GM21360 (cell line): ENCODE results near the gene ITPR2.
"Not testable (repeated sequence)": the region's sequence is repeated elsewhere in the genome, so short reads cannot be mapped to it uniquely, and the experiment has no call there.

Source experiments
- ATAC-seq: cut with Tn5 transposase; IDR thresholded peaks from one replicate; pipeline ENCODE4 v1.9.1; 2021; ENCODE audit warnings: mild to moderate bottlenecking, moderate library complexity; ENCODE audit not compliant: unreplicated experiment

ITPR2 gene

DNA sequence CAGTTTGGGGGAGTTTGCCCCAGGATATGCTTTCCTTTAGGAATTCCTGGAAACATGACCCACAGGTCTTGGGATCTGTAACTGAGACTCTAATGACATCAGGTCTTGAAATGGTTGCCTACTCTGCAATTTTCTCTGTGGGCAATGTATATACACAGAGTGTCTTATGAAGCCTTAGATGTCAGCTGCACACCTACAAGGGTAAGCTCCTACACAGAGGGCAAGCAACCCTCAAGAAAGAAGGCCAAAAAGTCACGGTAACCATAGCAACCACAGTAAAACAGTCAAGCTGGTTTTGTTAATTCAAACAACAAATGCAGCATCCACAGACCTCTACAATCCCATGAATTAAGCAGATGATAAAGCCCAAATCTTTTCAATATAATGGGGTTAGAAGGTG lies 344.6 kb downstream of the ITPR2 start:
- ATAC-seq: no peak

DNA sequence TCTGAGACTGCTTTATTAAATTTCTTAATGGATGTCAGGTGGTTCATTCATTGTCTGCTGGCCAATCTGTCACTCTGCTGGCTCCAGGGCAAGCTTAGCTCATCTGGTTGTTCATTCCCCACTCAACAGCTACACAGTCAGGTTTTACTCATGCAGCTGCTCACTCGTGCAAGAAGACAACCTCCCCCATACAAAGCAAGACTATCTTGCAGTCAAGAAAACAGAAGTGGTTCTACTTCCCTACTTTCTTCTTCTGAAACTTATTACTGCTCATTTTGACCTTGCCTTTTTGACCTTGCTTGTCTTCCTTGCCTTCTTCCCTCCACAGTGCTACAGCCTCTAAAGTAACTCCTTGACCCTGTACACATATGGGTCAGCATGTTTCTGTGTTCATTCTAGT lies 359.7 kb downstream of the ITPR2 start:
- peak; percentile 94 for ATAC-seq

DNA sequence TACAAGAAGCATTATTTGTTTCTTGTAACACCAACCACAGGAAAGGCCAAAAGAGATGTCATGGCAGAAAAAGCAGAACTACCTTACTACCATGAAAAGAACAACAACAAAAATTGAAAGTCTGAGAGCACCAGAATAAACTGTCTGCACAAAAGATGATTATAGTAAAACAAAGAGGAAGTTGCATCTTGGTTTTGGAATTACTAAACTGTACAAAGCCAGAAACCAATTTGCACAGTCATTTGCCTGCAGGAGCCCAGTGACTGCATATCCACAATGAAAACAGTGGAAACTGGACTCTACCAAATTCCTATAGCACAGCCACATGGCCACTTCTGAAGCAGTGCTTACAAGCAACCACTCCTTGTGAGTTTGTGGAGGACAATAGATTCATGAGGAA lies 361.4 kb downstream of the ITPR2 start:
- ATAC-seq: peak; percentile 76

DNA sequence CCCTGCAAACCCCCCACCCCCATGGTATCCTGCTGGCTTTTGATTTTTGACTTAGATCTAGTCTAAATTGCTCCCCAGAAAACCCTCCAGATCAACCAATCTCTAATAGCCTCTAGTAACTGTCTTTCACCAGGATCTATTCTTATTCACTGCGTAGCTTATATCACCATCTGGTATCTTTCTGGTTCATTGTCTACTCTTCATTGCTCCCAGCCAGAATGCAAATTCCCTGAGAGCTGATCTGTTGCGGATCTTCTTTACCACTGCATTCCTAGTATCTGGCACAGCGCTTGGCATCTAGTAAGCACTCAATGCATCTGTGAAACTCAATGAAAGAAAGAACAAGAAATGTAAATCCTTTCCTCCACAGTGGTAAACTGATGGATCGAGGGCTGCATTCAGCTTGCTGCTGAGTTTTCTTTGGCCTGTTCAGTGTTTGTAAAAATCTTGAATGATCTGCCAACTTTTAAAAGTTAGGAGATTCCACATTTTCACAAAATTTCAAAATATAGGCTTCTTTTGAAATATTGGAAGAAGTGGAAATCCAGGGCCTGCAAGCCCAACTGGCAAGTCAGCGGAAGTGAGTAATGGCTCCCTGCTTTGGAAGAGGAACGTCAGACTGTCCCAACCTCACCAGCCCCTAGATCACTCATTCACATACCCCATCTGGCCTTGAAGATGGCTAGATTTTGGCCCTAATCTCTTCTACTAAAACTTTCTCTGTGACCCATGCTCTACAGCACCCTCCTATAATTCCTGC lies 363.4 kb downstream of the ITPR2 start:
- ATAC-seq: no peak

DNA sequence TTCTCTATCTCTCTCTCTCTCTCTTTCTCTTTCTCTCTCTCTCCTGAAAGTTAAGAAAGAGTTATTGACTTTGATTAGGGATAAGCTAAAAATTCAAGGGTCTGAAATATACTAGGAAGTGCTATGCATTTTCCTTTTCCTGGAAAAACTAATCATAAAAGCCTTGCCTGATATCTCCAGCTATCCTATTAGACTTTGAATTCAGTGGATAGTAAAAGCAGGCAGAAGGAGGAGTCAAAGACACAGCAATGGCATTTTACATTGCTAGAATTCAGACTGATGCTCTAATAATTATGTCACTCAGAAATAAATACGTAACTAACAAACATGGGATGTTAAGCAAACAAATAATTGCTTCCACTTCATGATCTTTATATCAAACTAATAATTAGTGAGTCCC lies 365.6 kb downstream of the ITPR2 start:
- ATAC-seq: no peak

DNA sequence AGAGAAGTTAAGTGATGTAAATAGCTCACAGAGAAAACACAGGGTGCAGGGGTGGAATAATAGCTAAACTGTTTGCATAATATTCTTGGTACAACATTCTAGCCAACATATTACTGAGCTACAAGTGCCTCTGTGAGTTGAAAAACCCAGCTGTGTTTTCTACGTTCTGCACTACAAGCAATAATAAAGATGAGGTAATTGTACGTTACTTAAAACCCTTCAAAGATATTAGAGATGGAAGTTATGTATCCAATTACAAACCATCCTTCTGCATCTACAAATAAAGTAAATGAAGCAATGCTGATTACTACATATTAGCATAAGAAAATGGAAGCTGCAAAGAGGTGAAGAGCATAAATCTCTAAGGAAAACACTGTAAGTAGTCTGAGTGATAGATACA lies 366.3 kb downstream of the ITPR2 start:
- no peak for ATAC-seq

DNA sequence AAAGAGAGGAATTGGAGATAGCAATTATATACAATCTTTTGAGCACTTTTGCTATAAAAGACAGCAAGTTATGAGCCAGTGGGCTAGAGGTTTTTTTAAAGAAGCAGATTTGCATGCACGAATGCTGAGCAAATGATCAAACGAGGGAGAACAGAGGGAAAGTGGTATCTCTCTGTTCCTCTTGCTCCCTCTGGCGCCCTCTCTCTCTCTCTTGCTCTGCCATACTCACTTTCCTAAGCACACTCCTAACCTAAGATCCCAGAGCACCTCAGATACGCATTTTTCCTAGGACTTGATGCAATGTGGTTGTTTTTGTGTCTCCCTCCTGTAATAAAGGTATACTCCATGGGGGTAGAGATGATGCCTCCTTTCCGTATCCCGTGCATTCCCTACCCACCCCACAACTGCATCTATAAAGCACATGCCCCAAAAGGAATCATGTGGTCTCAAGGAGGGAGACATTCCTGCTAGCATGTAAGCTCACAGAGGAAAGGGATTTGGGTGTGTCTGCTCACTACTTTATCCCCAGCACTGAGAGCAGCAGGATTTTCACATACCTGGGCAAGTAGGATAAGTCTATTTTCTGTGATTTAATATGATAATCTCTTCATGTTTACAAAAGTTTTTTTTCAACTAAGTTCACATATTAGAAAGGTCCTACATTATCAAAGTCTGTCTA lies 367.4 kb downstream of the ITPR2 start:
- ATAC-seq: no peak

DNA sequence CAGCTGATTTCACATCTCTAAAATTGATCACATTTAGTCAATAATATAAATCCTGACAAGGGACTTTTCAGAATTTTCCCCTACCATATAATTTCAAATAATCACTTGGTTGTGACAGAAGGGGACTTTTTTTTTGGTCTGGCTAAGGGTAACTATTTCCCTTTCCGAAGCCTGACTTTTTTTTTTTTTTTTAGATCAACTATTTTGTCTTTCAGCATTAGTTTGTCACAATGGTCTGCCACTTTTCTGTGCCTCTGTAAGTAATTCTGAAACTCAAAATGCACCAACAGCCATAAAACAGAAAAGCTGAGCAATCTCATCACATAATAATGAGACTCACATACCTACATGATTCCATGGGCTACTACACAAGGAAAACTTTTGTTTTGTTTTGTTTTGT lies 371.2 kb downstream of the ITPR2 start:
- no peak for ATAC-seq

DNA sequence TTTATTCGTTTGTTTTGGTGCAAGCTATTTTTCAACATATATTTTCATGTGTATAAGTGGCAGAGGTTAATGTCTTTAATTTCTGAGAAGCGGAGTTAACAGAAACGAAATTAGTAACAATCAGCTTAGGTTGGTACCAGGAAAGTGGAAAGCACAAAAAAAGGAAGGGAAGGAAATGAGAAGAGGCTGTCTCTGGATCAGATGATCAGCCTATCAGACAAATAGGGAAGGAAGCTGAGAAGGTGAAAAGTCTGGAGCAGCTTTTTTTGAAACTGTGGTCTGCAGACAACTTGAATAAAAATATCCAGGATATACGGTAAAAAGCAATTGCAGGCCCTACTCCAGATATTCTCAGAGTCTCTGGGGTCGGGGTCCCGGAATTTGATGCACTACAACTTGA lies 372.6 kb downstream of the ITPR2 start:
- ATAC-seq: no peak

DNA sequence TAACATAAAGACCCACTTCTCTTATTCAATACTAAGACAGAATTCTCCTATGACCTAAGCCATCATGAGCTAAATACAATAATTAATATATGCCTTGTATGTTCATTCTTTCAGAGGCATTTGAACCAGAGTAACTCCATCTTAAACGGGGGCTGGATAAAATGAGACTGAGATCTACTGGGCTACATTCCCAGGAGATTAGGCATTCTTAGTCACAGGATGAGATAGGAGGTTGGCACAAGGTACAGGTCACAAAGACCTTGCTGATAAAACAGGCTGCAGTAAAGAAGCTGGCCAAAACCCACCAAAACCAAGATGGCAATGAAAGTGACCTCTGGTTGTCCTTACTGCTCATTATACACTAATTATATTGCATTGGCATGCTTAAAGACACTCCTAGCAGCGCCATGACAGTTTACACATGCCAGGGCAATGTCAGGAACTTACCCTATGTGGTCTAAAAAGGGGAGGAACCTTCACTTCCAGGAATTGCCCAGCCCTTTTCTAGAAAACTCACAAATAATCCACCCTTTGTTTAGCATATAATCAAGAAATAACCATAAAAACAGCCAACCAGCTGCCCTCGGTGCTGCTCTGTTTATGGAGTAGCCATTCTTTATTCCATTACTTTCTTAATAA lies 376.9 kb downstream of the ITPR2 start:
- no peak for ATAC-seq

DNA sequence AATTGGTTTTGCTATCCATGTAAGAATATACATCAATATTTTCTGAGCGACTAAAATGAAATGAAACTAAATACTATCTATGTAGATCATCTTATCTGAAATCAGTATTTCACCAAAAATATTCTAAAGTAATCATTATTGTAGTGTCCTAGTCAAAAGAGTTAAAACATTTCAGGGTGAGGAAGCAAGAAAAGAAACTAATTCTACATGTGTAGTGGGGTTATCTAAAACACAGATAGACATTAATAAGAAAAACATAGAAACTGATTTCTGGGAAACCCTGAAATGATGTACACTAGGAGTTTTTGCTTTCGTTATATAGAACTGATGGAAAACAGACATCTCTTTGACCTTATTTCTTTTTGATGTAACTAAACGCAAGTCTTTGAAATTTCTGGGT lies 379.7 kb downstream of the ITPR2 start:
- no peak for ATAC-seq

DNA sequence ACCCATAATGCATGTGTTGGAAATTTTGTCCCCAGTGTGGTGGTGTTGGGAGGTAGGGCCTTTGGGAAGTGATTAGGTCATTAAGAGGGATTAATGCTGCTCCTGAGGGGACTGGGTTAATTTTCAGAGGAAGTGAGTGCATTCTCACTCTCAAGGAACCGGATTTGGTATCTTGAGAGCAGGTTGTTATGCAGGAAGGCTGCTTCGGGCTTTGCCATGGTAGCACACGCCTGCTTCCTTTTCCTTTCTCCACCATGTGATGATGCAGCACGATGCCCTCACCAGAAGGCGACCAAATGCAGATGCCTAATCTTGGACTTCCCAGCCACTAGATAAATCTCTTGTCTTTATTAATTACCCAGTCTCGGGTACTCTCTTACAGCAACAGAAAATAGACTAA lies 380.5 kb downstream of the ITPR2 start:
- ATAC-seq: no peak

DNA sequence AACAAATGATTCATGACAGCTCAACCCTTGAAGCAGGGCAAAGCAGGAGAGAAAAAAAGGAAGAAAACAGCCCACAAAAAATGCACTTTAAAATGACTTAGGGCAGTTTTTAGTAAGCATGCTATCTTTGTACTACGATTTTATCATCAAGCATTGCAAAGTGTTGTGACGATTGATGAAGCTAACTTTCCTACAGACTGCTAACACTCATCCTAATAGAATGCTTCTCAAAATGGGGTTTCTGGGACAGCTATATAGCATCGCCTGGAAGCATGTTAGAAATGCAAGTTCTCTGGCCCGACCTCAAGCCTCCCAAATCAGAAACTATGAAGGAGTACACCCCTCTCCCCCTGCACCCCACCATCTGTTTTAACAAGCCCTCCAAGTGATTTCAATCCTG lies 381.2 kb downstream of the ITPR2 start:
- ATAC-seq: no peak

DNA sequence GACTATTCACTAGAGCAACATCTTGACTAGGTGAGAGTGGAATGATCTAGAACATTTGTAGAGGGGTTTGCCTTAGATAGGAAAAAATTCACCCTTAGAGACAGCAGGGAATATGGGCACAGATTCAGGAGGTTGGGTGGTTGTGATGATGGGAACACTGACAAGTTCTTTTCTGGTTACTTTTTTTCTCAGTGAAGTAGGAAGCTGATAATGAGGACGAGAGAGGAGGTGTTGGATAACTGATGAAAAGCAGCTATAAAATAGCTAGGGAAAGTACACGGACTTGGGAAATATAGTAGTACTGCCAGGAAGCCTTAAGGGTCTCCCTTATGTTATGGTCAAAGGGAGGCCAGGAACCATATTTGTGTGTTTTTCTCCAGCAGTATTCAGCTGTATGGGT lies 387.1 kb downstream of the ITPR2 start:
- no peak for ATAC-seq

DNA sequence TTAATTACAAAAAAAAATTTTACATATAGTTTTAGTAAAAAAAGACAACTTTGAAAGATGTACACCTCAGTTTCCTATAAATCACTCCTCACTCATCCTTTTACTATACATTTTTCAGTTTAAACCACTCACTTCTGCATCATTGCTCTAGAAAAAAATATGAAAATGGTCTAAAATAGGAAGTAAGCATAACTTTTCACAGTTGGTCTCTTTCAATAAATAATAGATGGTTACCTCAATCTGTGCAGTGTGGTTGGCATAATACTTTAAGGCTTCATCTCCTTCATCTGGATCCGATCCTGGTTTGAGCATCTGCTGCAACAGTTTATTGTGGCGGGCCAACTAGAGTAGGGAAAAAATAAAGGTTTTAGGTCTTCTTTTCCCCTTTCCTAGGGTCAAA lies 389.7 kb downstream of the ITPR2 start:
- ATAC-seq: no peak

DNA sequence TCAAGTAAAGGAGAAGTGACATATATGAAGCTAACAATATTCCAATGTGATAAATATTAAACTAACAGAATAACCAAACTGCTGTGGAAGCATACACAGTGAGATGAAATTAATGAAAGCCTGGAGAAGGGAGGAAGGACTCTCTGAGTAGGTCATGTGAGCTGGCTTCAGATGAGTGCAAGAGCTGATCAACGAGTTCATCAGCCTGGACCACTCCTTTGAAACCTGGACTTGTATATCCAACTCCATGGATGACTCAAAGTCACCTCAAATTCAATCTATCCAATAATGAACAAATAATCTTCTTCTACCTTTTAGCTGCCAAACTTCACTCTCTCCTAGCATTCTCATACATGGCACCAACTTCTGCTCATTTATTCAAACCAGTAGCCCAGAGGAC lies 391.6 kb downstream of the ITPR2 start:
- no peak for ATAC-seq

DNA sequence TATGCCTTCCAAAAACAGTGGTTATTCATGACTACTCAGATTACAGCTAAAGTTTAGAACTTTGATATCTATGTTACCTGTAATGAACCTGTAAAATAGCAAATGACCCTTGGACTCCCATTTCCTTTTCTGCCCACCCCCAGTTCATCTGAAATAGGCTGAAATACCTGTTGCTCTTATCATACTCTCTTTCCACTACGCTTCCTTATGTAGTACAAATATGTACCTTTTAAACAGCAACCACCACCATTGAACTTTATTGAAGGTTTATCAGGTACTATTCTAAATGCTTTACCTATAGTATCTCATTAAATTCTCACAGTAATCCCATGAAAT lies 398.0 kb downstream of the ITPR2 start:
- no peak for ATAC-seq

DNA sequence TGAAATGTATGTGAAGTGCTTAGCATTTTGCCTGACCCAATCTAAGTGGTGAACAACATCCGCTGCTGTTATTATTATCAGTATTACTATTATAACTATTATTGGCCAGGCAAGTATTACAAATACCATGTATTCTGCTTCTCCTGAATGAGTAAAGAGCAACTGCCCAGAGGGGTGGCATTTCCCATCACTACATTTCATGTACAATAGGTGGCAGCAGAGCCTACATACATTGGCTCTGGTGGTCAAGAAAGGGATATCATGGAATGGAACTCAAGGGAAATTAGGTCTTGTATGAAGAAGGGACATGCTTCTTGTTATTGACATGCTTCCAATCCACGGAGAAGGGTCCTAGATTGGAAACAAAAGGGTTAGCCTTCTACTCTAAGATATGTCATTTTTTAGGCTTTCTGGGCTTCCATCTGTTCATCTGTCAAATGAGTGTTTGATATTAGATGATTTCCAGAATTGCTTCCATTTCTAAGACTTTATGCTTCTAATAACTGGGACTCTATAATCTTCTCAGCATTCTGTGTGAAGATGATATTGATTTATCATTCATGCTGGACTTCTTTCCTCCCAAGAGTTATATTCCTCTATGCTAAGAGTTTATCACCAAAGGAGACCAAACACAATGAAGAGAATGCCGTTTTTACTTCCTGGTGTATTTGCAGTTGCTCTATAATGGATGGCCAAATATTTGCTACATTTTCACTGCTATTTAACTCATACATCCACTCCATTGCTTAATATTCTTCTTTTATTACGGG lies 398.5 kb downstream of the ITPR2 start:
- ATAC-seq: no peak

DNA sequence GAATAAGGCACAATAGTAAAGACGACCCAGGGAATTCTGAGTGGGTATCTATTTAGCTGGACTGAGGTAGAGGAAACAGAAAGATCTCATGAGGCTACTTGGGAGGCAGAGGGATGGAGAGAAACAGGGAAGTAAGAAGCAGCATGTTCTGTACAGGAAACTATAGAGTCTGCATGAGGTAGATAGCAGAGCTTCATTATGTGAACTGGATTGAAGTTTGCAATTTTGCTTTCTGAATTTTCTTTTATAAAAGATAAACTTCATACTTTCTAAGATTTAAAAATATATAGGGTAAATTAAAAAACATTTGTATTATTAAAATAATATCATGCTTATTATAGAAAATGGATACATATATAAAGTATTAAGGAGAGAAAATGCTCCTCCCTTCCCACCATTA lies 399.3 kb downstream of the ITPR2 start:
- not testable (repeated sequence) for ATAC-seq

DNA sequence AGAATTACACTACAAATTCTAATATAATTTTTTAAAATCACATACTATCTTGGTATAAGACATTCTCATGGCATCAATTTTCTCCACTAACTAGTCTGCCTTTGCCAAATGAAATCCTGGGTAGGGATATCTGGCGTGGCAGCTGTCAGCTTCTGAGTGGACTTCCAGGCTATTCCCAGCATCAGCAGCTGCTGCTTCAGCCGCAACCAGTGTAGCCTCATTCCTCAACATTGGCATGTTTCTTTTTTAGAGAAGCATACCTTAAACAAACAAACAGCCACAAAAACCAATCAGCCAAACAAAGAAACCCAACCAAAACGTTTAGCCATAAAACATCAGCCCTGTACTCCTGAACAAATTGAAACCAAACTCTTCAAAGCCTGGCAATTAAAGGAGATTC lies 401.8 kb downstream of the ITPR2 start:
- ATAC-seq: no peak

DNA sequence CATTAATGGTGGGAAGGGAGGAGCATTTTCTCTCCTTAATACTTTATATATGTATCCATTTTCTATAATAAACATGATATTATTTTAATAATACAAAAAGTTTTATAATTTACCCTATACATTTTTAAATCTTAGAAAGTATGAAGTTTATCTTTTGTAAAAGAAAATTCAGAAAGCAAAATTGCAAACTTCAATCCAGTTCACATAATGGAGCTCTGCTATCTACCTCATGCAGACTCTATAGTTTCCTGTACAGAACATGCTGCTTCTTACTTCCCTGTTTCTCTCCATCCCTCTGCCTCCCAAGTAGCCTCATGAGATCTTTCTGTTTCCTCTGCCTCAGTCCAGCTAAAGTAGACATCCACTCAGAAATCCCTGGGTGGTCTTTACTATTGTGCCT lies 402.4 kb downstream of the ITPR2 start:
- not testable (repeated sequence) for ATAC-seq
